ENCODE results near the gene SSTR5. TPM values are rescaled to one million over a fixed set of nuclear protein-coding genes. Genes with fewer than 3 reads are reported as not detected.

Gene SSTR5
- total and polyA plus RNA-seq, 12 donors, result 0.17 to 14.4 (median 2.5) TPM; not detected in 2

DNA sequence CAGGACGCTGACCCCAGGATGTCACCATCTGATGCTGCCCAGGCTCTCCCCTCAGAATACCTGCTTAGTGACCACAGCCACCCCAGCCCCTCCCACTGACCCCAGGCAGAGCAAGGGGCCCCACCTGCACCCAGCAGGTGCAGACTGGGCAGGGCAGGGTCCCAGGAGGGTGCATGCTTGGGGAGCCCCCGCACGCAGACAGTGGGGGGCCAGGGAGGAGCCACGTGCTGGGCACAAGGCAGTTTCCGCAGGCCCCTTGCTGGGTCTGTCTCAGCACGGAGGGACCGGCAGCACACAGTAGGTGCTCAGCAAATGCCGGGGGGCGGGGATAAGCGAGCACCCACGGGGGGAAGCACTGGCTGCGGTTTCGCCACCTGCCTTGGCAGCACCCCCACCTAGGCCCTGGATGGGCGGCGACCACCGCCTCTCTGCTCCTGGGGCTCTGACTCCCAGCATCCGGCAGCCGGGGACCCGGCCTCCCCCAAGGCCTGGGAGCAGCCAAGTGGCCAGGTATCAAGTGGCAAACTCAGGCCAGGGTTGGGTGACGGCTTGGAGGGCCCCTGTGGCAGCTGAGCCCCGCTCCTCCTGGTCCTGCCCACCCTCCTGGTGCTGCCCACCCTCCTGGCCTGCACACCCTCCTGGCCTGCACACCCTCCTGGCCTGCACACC is 18.7 kb upstream of the SSTR5 start:
- H3K27ac ChIP-seq, result no peak overlapping the region
- H3K27me3 ChIP-seq, result peaks cover 13% of the 10 kb centered on the region
- H3K4me3 ChIP-seq, result no peak overlapping the region
- no peaks in the 10 kb centered on the region for H3K4me1 ChIP-seq (replicated peaks in 1 of 2)
- H3K36me3 ChIP-seq (replicated peaks in 1 of 2), result no peaks in the 10 kb centered on the region
- TF ChIP-seq, protein P1, sequence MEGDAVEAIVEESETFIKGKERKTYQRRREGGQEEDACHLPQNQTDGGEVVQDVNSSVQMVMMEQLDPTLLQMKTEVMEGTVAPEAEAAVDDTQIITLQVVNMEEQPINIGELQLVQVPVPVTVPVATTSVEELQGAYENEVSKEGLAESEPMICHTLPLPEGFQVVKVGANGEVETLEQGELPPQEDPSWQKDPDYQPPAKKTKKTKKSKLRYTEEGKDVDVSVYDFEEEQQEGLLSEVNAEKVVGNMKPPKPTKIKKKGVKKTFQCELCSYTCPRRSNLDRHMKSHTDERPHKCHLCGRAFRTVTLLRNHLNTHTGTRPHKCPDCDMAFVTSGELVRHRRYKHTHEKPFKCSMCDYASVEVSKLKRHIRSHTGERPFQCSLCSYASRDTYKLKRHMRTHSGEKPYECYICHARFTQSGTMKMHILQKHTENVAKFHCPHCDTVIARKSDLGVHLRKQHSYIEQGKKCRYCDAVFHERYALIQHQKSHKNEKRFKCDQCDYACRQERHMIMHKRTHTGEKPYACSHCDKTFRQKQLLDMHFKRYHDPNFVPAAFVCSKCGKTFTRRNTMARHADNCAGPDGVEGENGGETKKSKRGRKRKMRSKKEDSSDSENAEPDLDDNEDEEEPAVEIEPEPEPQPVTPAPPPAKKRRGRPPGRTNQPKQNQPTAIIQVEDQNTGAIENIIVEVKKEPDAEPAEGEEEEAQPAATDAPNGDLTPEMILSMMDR (IDR thresholded peaks at IDR 0.05), result no peak
- no peak for TF ChIP-seq POLR2A (IDR thresholded peaks at IDR 0.05)
- WGBS, 4 donors, result 78 to 89% (median 83%) methylated on average over 4 to 21 of the region's 21 CpGs
- H3K9me3 ChIP-seq (replicated peaks in 1 of 3), result no peaks in the 10 kb centered on the region
- DNase-seq, result no peak
- intact Hi-C loops (cut with DNase I), result loop anchor here (2.0 to 10.0 kb wide), 2 partner anchors 239 to 339 kb away; partner anchors contain the start of gene METRN (in 1 of the 2)

- WGBS, 4 donors, result 18 to 25% (median 22%) methylated on average over 13 to 34 of the region's 34 CpGs
Observed at GRCh38 chr16:1054660-1055556, 17.6 kb upstream of the SSTR5 start.

DNA sequence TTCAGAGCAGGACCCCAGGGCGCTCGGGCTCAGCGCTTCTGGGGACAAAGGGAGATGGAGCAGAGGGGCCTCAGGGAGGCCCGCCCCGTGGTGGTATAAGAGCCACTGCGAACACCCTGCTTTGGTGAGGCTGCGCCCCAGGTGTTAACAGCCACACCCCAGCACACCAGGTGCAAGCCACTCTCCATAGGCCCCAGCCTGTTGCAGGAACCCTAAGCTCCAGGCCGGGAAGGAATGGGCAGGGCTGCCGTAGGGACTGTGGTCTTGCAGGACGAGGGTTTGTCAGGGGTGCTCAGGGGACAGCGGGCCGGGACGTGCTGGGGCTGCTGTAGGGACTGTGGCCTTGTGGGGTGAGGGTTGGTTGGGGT is 17.0 kb upstream of the SSTR5 start:
- intact Hi-C loops (cut with DNase I), result loop anchor here (2.0 to 10.0 kb wide), 4 partner anchors 241 to 343 kb away; partner anchors contain the start of gene METRN (in 1 of the 2)
- H3K36me3 ChIP-seq (replicated peaks in 1 of 2), result no peaks in the 10 kb centered on the region
- no peak overlapping the region for H3K4me3 ChIP-seq
- no peak for TF ChIP-seq POLR2A (IDR thresholded peaks at IDR 0.05)
- TF ChIP-seq, protein P1 (IDR thresholded peaks at IDR 0.05), result no peak
- H3K27me3 ChIP-seq, result peaks cover 9% of the 10 kb centered on the region
- no peaks in the 10 kb centered on the region for H3K9me3 ChIP-seq (replicated peaks in 1 of 3)
- 62 to 82% (median 71%) methylated on average over 3 to 13 of the region's 13 CpGs for WGBS, 4 donors
- no peak for DNase-seq
- no peaks in the 10 kb centered on the region for H3K4me1 ChIP-seq (replicated peaks in 1 of 2)
- H3K27ac ChIP-seq, result no peak overlapping the region

More at GRCh38 chr16:1054660-1055556, 17.6 kb upstream of the SSTR5 start:
- Histone ChIP-seq H3K4me1 (replicated peaks in 1 of 2) (no peaks in the 10 kb centered on the region), H3K27me3 (peaks cover 9% of the 10 kb centered on the region), H3K27ac (no peak overlapping the region), H3K9me3 (replicated peaks in 1 of 3) (no peaks in the 10 kb centered on the region), H3K4me3 (no peak overlapping the region), H3K36me3 (replicated peaks in 1 of 2) (no peaks in the 10 kb centered on the region)
- no peak for TF ChIP-seq POLR2A (IDR thresholded peaks at IDR 0.05)
- TF ChIP-seq, protein P1 (IDR thresholded peaks at IDR 0.05), result peak; percentile 61 to 87 (median 84)
- DNase-seq, result peak; percentile 47 to 82 (median 72)
- intact Hi-C loops (cut with DNase I), result loop anchor here (2.0 to 10.0 kb wide), 4 partner anchors 240 to 343 kb away; partner anchors contain the start of gene METRN (in 1 of the 2)

DNA sequence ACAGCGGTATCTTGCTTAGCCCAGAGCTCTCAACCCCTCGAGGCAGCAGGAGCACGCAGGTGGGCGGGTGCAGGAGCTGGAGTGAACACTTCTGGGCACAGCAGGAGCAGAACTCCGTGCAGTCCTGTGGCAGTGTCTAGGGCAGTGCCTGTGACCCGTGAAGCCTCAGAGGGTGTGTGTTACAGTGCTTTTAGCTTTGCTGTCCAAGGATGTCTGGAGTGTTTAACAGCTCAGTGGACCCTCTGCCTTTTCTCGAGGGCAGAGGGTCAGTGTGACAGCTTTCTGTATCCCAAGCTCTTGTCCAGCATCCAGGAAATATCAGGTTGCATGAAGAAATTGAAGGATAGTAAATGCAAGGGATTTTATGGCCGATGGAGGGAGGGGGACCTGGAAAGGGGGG is 16.4 kb upstream of the SSTR5 start:
- no peak for DNase-seq
- H3K4me1 ChIP-seq (replicated peaks in 1 of 2), result no peaks in the 10 kb centered on the region
- TF ChIP-seq POLR2A (IDR thresholded peaks at IDR 0.05), result no peak
- TF ChIP-seq, protein P1 (IDR thresholded peaks at IDR 0.05), result no peak
- no peak overlapping the region for H3K4me3 ChIP-seq
- H3K9me3 ChIP-seq (replicated peaks in 1 of 3), result no peaks in the 10 kb centered on the region
- 66 to 86% (median 75%) methylated on average over 7 to 8 of the region's 8 CpGs for WGBS, 4 donors
- no peak overlapping the region for H3K27ac ChIP-seq
- intact Hi-C loops (cut with DNase I), result loop anchor here (2.0 to 10.0 kb wide), 4 partner anchors 47 to 344 kb away; partner anchors contain the start of gene METRN (in 1 of the 2)
- peaks cover 9% of the 10 kb centered on the region for H3K27me3 ChIP-seq
- H3K36me3 ChIP-seq (replicated peaks in 1 of 2), result no peaks in the 10 kb centered on the region
